GM21786 (cell line): ENCODE results near the gene SAMD9L.
A peak's percentile ranks its signal among the peaks of the same experiment; 100 is the strongest.
"Not testable (repeated sequence)": the region's sequence is repeated elsewhere in the genome, so short reads cannot be mapped to it uniquely, and the experiment has no call there.

ENCODE experiments used
- ATAC-seq: cut with Tn5 transposase; IDR thresholded peaks from one replicate; pipeline ENCODE4 v1.9.1; 2021; ENCODE audit not compliant: unreplicated experiment

The SAMD9L gene

DNA sequence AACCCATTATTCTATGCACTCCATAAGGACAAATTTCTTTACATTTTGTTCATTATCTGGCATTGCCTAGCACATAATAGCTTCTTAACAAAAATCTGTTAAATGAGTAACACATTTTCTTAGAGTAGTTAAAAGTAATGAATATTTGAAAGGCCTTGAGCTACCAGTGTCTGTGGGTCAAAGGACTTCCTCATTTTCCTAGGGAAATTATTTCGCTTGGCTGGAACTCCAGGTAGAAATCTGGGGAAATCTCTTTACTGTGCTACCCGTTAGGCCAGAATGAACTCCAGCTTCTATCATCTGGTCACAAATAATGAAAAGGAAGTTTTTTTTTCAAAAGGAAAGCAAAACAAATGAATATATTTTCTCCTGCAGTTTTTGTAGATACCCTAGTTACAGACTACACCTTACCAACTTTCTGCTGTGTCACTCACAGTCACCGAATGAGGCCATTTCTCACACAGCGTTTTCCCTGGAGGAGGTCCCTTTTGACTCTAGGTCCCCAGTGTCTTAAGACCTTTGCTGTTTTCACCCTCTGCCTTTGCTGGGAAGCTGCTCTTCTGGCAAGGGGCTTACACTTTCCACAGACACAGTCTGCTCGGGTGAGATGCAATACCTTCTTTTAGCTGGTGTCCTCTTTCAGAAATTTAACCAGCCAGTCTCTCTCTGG, 1.6 kb downstream of the SAMD9L start:
- peak; percentile 39 for ATAC-seq

DNA sequence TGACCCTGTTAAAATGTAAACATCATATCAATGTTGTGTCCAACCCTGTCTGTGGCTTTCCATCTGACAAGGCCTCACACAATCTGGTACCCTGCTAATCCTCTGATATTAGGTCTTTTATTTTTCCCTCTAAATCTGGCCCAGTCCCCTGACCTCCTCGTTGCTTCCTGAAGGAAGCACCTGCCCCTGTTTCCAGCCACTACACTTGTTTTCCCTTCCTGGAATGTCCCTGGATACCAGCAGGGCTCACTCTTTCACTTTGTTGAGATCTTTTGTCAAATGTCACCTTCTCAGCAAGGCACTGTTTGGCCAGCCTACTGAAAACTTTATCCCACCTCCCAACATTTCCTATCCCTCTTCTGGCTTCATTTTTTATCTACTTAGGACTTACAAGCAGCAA, 2.1 kb downstream of the SAMD9L start:
- no peak for ATAC-seq

DNA sequence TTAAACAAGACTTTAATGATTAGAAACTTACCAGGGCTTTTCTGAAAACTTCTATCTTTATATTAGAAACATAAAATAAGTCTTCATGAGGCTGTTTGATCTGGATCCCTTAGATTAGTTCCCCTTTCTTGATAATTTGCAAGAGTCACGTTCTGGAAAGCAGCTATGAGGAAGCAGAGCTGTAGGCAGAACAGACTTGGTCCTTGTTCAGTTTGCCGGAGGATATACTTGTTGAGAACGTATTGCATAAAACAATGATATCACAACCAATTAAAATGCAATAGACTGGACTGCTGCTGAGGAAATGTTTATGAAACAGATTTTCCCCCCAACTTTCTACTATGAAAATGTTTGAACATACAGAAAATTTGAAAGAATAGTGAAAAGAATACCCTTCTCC, 2.8 kb downstream of the SAMD9L start:
- no peak for ATAC-seq

DNA sequence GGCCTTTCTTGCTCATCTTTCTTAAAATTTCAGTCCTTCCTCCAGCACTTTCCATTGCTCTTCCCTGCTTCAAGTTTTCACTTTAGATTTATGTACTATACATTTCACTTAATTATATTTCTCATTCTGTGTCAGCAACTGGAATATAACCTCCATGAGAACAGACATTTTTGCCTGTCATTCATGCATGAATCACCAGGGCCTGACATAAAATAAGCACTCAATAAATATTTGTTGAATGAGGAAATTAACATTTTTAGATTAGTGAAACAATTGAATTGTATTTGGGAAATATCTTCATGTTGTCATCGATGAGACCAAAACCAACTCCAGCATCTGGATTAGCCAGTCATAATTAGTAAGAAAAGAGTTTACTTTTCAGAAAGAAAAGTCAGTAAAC, 6.1 kb downstream of the SAMD9L start:
- ATAC-seq, result no peak

DNA sequence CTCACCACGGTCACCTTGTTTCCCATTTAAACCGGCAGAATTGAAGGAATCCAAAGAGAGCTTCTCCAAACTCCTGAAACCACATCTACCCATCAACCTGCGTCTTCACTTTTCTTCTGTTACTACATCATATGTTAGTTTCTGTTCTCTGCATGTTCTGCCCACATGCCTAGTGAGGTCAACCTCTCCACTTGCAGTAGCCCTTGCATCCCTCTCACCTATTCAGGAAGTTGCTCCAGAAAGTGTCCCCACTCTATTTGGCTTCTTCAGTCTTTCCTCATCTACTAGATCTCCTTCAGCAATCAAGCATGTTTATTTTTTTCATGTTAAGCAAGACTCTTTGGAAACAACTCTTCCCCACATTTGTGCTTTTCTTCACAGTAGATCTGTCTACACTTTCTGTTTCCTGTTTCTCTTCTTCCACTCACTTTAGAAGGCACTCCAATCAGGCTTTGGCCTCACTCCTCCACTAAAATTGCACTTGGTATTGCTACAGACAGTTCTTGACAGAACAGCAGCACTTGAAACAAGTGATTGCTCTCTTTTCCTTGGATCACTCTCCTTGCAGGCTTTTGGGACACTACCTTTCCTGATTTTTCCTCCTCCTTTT, 7.5 kb downstream of the SAMD9L start:
- ATAC-seq, result no peak

DNA sequence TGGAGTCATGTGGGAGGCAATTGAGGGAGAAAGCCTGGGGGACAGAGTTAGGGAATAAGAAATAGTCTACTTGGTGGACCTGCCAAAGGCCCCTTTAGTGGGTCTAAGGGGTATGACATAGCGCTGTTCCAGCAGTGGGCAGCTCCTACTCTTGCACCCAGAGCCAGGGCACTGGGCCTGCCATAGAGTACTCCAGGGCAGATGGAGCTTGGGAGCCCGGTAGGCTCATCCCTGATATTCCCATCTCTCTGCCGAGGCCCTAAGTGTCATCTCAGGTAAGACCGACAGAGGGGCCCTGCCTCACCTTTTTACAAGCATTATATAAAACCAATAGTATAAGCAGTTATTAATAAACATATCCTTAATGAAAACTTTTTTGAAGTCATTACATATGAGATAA, 9.6 kb downstream of the SAMD9L start:
- ATAC-seq, result no peak

DNA sequence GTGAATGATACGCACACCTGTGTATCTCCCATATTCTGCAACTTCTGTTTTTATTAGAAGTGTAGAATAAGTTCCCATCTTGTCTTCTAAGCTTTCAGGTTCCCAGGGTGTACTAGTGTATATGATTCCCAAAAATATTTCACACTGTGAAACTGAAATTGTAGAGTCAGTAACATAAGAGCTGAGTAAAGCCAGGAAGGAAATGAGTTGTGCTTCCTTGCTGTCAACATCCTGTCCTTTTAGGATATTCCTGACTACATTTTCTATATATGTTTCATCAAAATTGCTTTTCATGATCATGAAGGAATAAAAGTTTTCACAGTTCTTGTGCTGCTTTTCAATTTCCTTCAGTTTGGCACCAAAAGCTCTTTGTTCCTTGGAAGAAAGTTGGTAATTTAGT, 15.2 kb downstream of the SAMD9L start:
- no peak for ATAC-seq

DNA sequence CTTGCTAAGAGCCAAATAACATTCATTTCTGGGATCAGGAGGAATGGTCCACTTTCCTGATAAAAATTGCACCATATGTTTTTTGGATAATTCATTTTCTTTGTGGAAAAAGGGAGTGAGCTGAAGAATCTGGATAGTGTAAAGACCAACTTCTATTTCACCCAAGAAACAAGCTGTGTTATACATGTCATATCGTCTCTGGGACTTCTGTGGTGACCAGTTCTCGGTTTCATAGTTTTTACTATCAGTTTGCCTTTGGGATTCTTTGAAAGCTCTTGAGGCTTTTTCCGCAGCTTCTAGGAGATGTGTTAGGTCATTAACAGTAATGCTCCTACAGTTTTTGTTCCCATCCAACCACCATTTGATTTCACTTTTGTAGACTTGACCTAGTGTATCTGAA, 16.0 kb downstream of the SAMD9L start:
- ATAC-seq, result no peak

DNA sequence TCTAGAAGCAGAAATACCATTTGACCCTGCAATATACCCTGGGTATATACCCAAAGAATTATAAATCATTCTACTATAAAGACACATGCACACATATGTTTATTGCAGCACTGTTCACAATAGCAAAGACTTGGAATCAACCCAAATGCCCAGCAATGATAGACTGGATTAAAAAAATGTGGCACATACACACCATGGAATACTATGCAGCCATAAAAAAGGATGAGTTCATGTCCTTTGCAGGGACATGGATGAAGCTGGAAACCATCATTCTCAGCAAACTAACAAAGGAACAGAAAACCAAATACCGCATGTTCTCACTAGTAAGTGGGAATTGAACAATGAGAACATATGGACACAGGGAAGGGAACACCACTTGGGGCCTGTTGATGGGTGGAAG, 21.2 kb downstream of the SAMD9L start:
- not testable (repeated sequence) for ATAC-seq

DNA sequence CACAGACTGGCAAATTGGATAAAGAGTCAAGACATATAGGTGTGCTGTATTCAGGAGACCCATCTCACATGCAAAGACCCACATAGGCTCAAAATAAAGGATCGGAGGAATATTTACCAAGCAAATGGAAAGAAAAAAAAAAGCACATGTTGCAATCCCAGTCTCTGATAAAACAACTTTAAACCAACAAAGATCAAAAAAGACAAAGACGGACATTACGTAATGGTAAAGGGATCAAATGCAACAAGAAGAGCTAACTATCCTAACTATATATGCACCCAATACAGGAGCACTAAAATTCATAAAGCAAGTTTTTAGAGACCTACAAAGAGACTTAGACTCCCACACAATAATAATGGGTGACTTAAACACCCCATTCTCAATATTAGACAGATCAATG, 24.7 kb downstream of the SAMD9L start:
- not testable (repeated sequence) for ATAC-seq

DNA sequence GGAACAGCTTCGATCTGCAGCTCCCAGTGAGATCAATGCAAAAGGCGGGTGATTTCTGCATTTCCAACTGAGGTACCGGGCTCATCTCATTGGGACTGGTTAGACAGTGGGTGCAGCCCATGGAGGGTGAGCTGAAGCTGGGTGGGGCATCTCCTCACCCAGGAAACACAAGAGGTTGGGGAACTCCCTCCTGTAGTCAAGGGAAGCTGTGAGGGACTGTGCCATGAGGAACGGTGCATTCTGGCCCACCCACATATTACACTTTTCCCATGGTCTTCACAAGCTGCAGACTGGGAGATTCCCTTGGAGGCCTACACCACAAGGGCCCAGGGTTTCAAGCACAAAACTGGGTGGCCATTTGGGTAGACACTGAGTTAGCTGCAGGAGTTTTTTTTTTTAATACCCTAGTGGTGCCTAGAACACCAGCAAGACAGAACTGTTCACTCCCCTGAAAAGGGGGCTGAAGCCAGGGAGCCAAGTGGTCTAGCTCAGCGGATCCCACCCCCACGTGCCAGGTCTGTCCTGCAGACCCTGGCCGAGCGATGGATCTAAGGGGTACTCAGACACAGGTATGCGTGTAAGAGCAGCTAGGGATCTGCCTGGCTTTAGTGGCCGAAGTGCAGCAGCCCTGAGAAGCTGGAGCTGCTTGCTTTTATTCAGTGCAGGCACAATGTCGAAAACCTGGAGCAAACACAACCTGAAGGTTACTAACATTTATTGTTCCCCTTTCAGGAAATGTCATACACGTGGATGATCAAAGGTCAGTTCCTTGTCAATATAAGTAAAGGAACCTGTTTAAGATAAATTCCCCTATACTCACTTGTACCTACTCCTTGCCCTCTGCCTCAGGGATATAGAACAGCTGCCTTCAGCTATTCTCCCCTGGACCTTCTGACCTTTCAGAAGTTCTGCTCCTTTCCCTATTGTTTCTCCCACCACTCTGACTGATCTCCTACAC, 27.3 kb downstream of the SAMD9L start:
- ATAC-seq, result no peak

DNA sequence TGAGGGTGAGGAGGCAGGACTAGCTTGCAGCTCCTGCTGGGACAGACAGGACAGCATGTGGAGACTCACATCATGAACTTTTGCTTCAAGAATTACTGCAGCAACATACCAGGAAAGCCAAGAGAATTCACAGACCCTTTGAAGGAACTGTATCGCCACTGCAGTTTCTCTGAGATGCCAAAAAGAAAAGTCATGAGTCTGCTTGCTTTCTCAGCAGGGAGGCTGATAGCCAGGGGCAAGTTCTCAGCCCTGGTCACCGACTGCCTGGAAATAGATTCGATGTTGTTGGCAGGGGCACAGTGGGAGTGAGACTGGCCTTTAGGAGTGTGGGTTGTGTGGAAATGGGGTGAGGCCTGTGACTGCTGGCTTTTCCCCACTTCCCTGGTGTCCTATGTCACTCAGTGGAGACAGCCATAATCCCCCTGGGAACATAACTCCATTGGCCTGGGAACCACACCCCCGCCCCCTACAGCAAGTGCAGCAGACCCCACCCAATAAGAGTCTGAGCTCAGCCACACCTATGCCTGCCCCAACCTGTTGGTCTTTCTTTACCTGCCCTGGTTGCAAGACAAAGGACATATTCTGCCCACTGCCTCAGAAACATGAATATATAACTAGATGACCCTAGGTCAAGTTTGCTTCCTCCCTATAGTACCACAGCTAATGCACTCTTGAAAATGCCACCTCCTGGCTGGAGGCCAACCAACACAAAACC, 28.8 kb downstream of the SAMD9L start:
- no peak for ATAC-seq

DNA sequence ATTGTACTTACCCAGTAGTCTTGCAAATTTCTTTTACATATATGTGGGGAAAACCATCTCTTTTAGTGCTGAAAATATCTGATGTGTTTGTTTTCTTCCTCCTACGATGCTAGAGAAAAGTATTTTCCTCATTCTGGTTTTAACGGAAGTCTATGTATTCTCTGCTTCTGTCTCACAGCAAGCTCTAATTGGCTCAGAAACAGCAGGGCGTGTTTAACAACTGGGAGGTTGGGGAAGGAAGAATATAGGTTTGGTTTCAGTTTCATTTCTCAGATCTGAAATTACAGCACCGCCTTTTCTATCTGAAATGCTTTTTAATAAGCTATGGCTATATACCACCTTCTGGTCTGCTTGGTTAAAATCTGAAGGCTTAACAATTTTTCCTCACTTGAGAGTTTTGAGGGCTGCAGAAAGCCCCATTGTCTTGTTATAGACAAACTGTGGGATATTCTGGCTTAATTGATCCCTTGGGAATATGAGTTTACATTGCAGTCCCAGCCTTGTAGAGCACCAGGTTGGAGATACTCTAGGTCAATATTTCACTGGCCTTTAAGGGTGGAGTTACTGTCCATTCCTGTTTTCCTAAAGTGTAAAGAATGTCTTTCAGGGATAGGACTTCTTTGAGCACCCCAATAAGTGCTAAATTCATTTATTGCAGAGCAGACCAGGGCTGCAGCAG, 30.2 kb downstream of the SAMD9L start, which contains the start of gene SAMD9:
Gene SAMD9 (minus strand): TSS at position 128 of the 679 bp plus-strand sequence. CDS start 11,882 bp downstream, outside the sequence.
- ATAC-seq, result peak; percentile 99

DNA sequence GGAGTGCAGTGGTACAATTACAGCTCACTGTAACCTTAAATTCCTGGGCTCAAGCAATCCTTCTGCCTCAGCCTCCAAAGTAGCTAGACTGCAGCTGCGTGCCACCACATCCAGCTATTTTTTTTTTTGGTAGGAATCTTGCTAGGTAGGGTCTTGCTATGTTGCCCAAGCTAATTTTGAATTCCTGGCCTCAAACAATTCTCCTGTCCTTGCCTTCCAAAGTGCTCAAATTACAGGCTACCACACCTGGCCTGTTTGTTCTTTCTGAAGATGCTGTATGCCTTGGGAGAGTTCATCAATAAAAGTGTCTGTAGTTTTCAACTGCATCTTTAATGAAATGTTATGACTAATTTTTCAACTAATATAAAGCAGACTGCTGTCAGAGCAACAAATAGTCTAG, 30.9 kb downstream of the SAMD9L start:
- ATAC-seq, result peak; percentile 7

DNA sequence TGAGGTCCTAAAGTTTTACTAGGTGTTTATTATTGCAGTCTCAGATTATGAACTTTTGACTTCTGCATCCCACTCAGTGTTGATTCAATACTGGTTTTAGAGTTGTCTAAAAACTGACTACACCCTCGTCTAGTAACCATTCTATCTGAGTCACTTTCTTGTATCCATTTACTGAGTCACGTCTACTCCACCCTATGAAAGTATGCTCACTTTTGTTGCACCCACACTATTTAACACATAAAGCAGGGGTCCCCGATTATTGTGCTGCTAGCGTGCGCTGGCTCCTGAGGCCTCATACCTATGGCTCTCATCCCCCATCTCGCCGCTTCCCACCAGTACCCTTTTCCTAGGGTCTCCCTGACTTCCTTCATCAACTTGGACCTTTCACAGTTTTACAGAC, 32.4 kb downstream of the SAMD9L start:
- ATAC-seq, result no peak

DNA sequence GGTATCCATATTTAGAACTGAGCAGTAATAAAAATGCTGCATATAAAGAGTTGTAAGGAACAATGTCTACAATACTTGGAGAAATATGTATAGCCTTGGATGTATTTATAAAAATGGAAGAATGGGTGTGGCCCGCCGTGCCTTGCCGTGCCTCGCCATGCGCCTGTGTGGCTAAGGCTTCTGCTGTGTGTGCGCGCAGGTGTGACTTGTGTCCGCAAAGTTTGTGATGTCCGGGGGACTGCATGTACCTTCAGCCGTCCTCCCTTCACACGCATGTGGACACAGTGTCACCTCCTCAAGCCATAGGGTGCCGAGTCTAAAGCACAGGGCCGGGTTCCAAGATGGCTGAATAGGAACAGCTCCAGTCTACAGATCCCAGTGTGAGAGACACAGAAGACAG, 40.2 kb downstream of the SAMD9L start:
- ATAC-seq, result no peak

DNA sequence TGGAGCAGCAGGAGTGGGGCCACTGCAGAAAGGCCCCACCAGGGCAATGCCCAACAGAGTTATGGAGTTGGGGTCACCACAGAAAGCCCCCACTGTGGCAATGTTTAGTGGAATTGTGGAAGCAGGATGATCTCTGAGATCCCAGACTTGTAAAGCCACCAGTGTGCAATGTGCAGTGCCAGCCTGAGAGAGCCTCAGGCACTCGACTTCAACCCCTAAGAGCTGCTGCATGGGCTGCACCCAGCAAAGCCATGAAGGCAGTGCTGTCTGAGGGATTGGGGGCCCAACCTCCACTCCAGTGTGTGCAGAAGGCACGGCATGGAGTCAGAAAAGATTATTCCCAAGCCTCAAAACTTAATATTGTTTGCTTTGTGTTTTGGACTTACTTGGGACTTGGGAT, 50.8 kb downstream of the SAMD9L start:
- ATAC-seq, result no peak

DNA sequence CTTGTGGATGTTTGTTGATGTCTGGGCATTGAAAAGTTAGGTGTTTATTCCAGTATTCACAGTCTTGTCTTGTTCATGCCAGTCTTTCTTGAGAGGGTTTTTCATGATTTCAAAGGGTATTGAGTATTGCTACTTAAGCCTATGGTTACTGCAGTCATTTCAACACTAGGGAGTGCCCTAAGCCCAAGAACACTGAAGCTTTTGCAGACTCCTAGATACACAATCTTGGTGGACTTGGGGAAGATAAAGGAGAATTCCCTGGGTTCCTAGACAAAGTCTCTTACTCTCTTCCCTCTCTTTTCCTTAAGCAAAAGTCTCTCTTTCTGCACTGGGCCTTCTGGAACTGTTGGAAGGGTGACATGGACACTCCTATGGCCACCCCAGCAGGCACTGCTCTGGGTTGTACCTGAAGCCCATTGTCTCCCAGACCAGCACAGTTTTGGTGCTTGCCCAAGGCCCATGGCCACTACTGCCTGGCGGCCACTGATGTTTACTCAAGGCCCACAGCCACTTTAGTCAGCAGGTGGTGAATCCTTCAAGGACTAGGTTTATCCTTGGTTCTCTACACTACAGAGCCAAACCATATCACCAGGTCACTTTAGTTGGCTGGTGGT, 55.3 kb downstream of the SAMD9L start:
- peak; percentile 71 for ATAC-seq
